ENCODE measurements around the gene SH3BP5. TPM values are rescaled to one million over a fixed set of nuclear protein-coding genes. Genes with fewer than 3 reads are reported as not detected.

The SH3BP5 gene
- total RNA-seq, 1 donor from 2014 or later = 5.2 TPM

GRCh38 chr3:15205934-15206661, 126.3 kb downstream of the SH3BP5 start, which contains the start of gene CAPN7:
TSS of gene CAPN7 (plus strand) at chr3:15206246. CDS start at chr3:15206496, 250 bp downstream.
- Mint-ChIP-seq H3K4me3 (peak within 1 kb of the TSS; percentile 90), H3K36me3 (ENCODE audit: low read depth) (no peaks in the 10 kb centered on the region), H3K27ac (ENCODE audit: unreplicated experiment) (peak within 1 kb of the TSS; percentile 71), H3K9me3 (no peaks in the 10 kb centered on the region), H3K4me1 (peaks cover 24% of the 10 kb centered on the region), H3K27me3 (ENCODE audit: low read depth) (no peaks in the 10 kb centered on the region)
- TF ChIP-seq, protein P1, sequence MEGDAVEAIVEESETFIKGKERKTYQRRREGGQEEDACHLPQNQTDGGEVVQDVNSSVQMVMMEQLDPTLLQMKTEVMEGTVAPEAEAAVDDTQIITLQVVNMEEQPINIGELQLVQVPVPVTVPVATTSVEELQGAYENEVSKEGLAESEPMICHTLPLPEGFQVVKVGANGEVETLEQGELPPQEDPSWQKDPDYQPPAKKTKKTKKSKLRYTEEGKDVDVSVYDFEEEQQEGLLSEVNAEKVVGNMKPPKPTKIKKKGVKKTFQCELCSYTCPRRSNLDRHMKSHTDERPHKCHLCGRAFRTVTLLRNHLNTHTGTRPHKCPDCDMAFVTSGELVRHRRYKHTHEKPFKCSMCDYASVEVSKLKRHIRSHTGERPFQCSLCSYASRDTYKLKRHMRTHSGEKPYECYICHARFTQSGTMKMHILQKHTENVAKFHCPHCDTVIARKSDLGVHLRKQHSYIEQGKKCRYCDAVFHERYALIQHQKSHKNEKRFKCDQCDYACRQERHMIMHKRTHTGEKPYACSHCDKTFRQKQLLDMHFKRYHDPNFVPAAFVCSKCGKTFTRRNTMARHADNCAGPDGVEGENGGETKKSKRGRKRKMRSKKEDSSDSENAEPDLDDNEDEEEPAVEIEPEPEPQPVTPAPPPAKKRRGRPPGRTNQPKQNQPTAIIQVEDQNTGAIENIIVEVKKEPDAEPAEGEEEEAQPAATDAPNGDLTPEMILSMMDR (conservative IDR thresholded peaks at IDR 0.05) = peak; percentile 49
- peak; percentile 86 for DNase-seq (ENCODE audit: low read depth, low spot score)

DNA sequence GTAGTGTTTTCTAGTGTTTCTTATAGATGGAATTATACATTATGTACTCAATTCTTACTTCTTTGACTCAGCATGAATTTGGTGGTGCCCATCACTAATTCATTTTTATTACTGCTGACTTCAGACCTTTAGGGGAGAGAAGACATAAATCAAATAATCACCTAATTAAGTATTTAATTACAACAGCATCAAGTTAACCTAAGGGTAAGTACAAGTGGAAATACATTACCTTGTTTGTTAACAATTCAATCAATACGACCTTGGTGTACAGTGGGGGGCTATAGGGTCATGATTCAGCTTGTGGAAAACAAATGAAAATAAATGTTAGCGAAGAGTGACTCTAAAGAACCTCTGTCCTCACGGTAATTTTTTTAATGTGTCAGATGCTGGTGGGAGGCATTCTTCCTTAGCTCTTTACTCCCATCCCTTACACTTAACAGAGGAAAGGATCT, 126.9 kb downstream of the SH3BP5 start:
- no peaks in the 10 kb centered on the region for H3K27me3 Mint-ChIP-seq (ENCODE audit: low read depth)
- TF ChIP-seq, protein P1 (conservative IDR thresholded peaks at IDR 0.05) = no peak

More for the DNA sequence above, 126.9 kb downstream of the SH3BP5 start:
- Mint-ChIP-seq H3K4me1 (peaks cover 24% of the 10 kb centered on the region), H3K27ac (ENCODE audit: unreplicated experiment) (no peak overlapping the region), H3K36me3 (ENCODE audit: low read depth) (no peaks in the 10 kb centered on the region), H3K4me3 (peak overlapping the region; percentile 90), H3K9me3 (no peaks in the 10 kb centered on the region)
- DNase-seq (ENCODE audit: low read depth, low spot score) = no peak

Other genes starting within 250 kb of the SH3BP5 start
- gene RBSN, start 233.4 kb downstream of the SH3BP5 start, total RNA-seq = 29.6 and 29.7 TPM in 2 replicates
- gene CAPN7, start 126.3 kb downstream of the SH3BP5 start, total RNA-seq = 29.2 and 30.9 TPM in 2 replicates
- 27.3 and 28.2 TPM in 2 replicates for gene METTL6, start 95.0 kb upstream of the SH3BP5 start, total RNA-seq
- gene EAF1, start 95.0 kb upstream of the SH3BP5 start, total RNA-seq = 24.9 and 26.3 TPM in 2 replicates
- 2.8 and 3.2 TPM in 2 replicates for gene COLQ, start 189.1 kb upstream of the SH3BP5 start, total RNA-seq